Astrocyte (in vitro differentiated cells and primary cell): ENCODE results near the gene TIAM2.

Experiments used
- EZH2 ChIP-seq: IDR thresholded peaks from 2 replicates; pipeline ENCODE4 v1.6.1; 2012; ENCODE audit warnings: mild to moderate bottlenecking, low read length, inconsistent platforms; ENCODE audit not compliant: insufficient read depth
- TF ChIP-seq, protein P1 (sequence below): IDR thresholded peaks from 2 replicates; pipeline ENCODE4 v1.5.1; 2011; ENCODE audit warnings: low read depth, mild to moderate bottlenecking, inconsistent platforms, low read length, moderate library complexity; ENCODE audit not compliant: insufficient read depth

DNA sequence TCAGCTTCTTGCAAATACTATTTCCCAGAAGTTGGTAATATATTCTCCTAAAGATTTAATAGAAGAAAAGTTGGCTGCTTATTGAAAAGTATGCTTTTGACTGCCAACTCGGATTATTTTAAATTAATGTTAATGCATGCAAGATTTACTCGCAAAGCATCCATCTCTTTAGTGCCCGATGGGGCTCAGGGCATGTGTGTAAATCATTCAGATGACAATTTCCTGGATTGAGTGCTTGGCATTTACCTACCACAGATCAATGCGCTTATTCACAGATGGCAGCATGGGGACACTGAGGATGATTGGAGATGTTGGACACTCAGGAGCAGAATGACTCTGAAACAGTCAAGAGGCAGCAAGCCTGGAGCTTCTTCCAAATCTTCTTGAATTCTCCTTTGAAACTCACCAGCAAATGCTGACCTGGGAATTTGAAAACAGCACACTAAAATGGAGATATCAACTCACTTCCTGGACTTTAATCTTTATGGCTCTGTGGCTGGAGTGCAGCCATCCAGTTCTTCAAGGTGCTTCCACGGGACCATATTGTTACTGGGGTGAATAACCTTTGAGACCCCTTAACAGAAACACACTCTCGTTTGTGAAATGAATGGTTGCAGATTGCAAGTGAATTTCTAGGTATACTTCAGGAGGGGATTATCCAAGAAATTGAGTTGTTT is 34.1 kb upstream of the TIAM2 start:
- TF ChIP-seq, protein P1, sequence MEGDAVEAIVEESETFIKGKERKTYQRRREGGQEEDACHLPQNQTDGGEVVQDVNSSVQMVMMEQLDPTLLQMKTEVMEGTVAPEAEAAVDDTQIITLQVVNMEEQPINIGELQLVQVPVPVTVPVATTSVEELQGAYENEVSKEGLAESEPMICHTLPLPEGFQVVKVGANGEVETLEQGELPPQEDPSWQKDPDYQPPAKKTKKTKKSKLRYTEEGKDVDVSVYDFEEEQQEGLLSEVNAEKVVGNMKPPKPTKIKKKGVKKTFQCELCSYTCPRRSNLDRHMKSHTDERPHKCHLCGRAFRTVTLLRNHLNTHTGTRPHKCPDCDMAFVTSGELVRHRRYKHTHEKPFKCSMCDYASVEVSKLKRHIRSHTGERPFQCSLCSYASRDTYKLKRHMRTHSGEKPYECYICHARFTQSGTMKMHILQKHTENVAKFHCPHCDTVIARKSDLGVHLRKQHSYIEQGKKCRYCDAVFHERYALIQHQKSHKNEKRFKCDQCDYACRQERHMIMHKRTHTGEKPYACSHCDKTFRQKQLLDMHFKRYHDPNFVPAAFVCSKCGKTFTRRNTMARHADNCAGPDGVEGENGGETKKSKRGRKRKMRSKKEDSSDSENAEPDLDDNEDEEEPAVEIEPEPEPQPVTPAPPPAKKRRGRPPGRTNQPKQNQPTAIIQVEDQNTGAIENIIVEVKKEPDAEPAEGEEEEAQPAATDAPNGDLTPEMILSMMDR, result no peak
- no peak for TF ChIP-seq EZH2
